HCT116 (cell line): Measurements from ENCODE around the gene CASZ1. TPM values are rescaled to one million over a fixed set of nuclear protein-coding genes. Genes with fewer than 3 reads are reported as not detected.

Experiments used
- ATAC-seq: fragments of 200-7000 bp; cut with Tn5 transposase; 2 replicates; pipeline ENCODE4 v1.9.1; 2020; ENCODE audit warnings: mild to moderate bottlenecking, moderate library complexity
- BruUV-seq: library from RNA; stranded (reverse); fragments of 400-500 nt; replicated peaks from 2 replicates; lab custom pipeline; 2021; lab: Mats Ljungman, UMichigan
- CTCF ChIA-PET: fragments of 300-600 bp; sonication (Branson Sonifier 250); formaldehyde crosslinking; loops from one replicate; lab custom pipeline; 2021; ENCODE audit warnings: antibody characterized with exemption; lab: Charles Lee
- POLR2A ChIA-PET: fragments of 300-600, 350-600 bp; sonication (Branson Sonifier 250); formaldehyde crosslinking; loops from one replicate; lab custom pipeline; 2021; ENCODE audit warnings: antibody characterized with exemption; lab: Charles Lee
- RAD21 ChIA-PET, 2 experiments: fragments of 300-600 bp; sonication (Branson Sonifier 250); formaldehyde crosslinking; loops; one replicate each; lab custom pipeline; 2023; ENCODE audit warnings: low total read pairs in 2 of 2; ENCODE audit not compliant: uncharacterized antibody in 2 of 2, unreplicated experiment in 2 of 2, low non-redundant PET in 1 of 2; lab: Charles Lee
- DNase-seq: peaks from one replicate; pipeline ENCODE4 v3.0.0-alpha.2; 2010; ENCODE audit warnings: low read depth, low spot score
- H2AFZ ChIP-seq: fragments of 200-600 bp; shearing (Covaris generic), sonication (generic); 2 replicates; pipeline ENCODE4 v1.6.1; 2017; ENCODE audit warnings: low read depth, mixed run types, mixed read lengths, antibody characterized with exemption, low read length; ENCODE audit not compliant: poor library complexity, severe bottlenecking
- H3K27ac ChIP-seq: 2 replicates; pipeline ENCODE4 v1.5.1; 2012; ENCODE audit warnings: low read depth, low read length
- H3K27me3 ChIP-seq: fragments of 200-600 bp; sonication (generic); 2 replicates; pipeline ENCODE4 v1.6.1; 2016; ENCODE audit warnings: mixed run types, low read length, mixed read lengths; ENCODE audit not compliant: insufficient read depth
- H3K36me3 ChIP-seq, 2 experiments: fragments of 200-500 bp in 1 of 2; fragments of 200-600 bp in 1 of 2; sonication (Bioruptor generic) in 1 of 2; sonication (generic) in 1 of 2; 2 replicates each; pipeline versions ENCODE4 v1.5.1 to v1.6.1; 2014 to 2016; ENCODE audit warnings: low read length in 2 of 2, inconsistent platforms in 1 of 2, mixed read lengths in 1 of 2, mixed run types in 1 of 2; ENCODE audit not compliant: insufficient read depth in 2 of 2, control insufficient read depth in 1 of 2
- H3K4me1 ChIP-seq, 2 experiments: fragments of 200-600 bp in 1 of 2; sonication (generic) in 1 of 2; 2 replicates each; pipeline versions ENCODE4 v1.5.1 to v1.6.1; 2012 to 2017; ENCODE audit warnings: low read length in 2 of 2, inconsistent platforms in 1 of 2, mild to moderate bottlenecking in 1 of 2, mixed read lengths in 1 of 2, mixed run types in 1 of 2, moderate library complexity in 1 of 2; ENCODE audit not compliant: insufficient read depth in 2 of 2, control insufficient read depth in 1 of 2
- H3K4me2 ChIP-seq: fragments of 200-600 bp; sonication (generic); 2 replicates; pipeline ENCODE4 v1.6.1; 2017; ENCODE audit warnings: mixed run types, low read length, mixed read lengths
- H3K4me3 ChIP-seq, 2 experiments: fragments of 200-600 bp in 1 of 2; sonication (generic) in 1 of 2; replicated peaks in 1 of 2; 2 replicates each; pipeline ENCODE4 v1.5.1; 2011 to 2016; ENCODE audit warnings: low read length in 2 of 2, control low read depth in 1 of 2, low read depth in 1 of 2, mild to moderate bottlenecking in 1 of 2, mixed read lengths in 1 of 2, mixed run types in 1 of 2
- H3K79me2 ChIP-seq: fragments of 200-600 bp; sonication (generic); 2 replicates; pipeline ENCODE4 v1.6.1; 2017; ENCODE audit warnings: mild to moderate bottlenecking, mixed run types, low read length, moderate library complexity, mixed read lengths; ENCODE audit not compliant: insufficient read depth
- H3K9ac ChIP-seq: fragments of 200-600 bp; sonication (generic); 2 replicates; pipeline ENCODE4 v1.6.1; 2016; ENCODE audit warnings: low read length, mixed read lengths
- H3K9me2 ChIP-seq: fragments of 200-600 bp; sonication (generic), shearing (Covaris generic); 2 replicates; pipeline ENCODE4 v1.6.1; 2017; ENCODE audit warnings: mixed run types, mild to moderate bottlenecking, moderate library complexity; ENCODE audit not compliant: insufficient read depth
- H3K9me3 ChIP-seq, 2 experiments: fragments of 200-500 bp in 1 of 2; fragments of 200-600 bp in 1 of 2; sonication (Bioruptor generic) in 1 of 2; sonication (generic) in 1 of 2; 2 replicates each; pipeline ENCODE4 v1.6.1; 2014 to 2017; ENCODE audit warnings: low read length in 2 of 2, mixed read lengths in 2 of 2, inconsistent platforms in 1 of 2, low read depth in 1 of 2, mild to moderate bottlenecking in 1 of 2, mixed run types in 1 of 2, moderate library complexity in 1 of 2; ENCODE audit not compliant: control insufficient read depth in 1 of 2, insufficient read depth in 1 of 2
- H4K20me1 ChIP-seq: fragments of 200-600 bp; sonication (generic), shearing (Covaris generic); 2 replicates; pipeline ENCODE4 v1.6.1; 2017; ENCODE audit warnings: mixed run types, mild to moderate bottlenecking, moderate library complexity; ENCODE audit not compliant: insufficient read depth
- CBX3 ChIP-seq: IDR thresholded peaks from 2 replicates; pipeline ENCODE4 v1.6.1; 2012; ENCODE audit warnings: low read depth
- CEBPB ChIP-seq: IDR thresholded peaks from 2 replicates; pipeline ENCODE4 v1.6.1; 2012; ENCODE audit warnings: low read depth
- EGR1 ChIP-seq: IDR thresholded peaks from 2 replicates; pipeline ENCODE4 v1.6.1; 2012; ENCODE audit warnings: low read depth
- ELF1 ChIP-seq: IDR thresholded peaks from 2 replicates; pipeline ENCODE4 v1.6.1; 2012; ENCODE audit warnings: low read depth, borderline replicate concordance
- EZH2 ChIP-seq: fragments of 200-600 bp; sonication (generic); IDR thresholded peaks from 2 replicates; pipeline ENCODE4 v1.6.1; 2017; ENCODE audit warnings: antibody characterized with exemption, mixed run types
- EZH2phosphoT487 ChIP-seq: fragments of 200-600 bp; IDR thresholded peaks from 2 replicates; pipeline ENCODE4 v1.6.1; 2018; ENCODE audit warnings: antibody characterized with exemption, borderline replicate concordance
- FOSL1 ChIP-seq: IDR thresholded peaks from 2 replicates; pipeline ENCODE4 v1.6.1; 2012; ENCODE audit warnings: low read depth
- POLR2A ChIP-seq: IDR thresholded peaks from 2 replicates; pipeline ENCODE4 v1.7.0; 2011; ENCODE audit warnings: borderline replicate concordance; ENCODE audit not compliant: insufficient read depth, insufficient read length; ENCODE audit errors: extremely low read depth
- SIN3A ChIP-seq: IDR thresholded peaks from 2 replicates; pipeline ENCODE4 v1.6.1; 2012; ENCODE audit warnings: low read depth
- SP1 ChIP-seq: IDR thresholded peaks from 2 replicates; pipeline ENCODE4 v1.6.1; 2012; ENCODE audit warnings: low read depth
- SRF ChIP-seq: IDR thresholded peaks from 2 replicates; pipeline ENCODE4 v1.6.1; 2012; ENCODE audit warnings: low read depth
- TCF7L2 ChIP-seq: IDR thresholded peaks from 2 replicates; pipeline ENCODE4 v1.7.0; 2011; ENCODE audit warnings: borderline replicate concordance, inconsistent platforms; ENCODE audit not compliant: insufficient read depth, insufficient read length; ENCODE audit errors: extremely low read depth
- ZFX ChIP-seq: fragments of 450-650 bp; IDR thresholded peaks from 2 replicates; pipeline ENCODE4 v1.6.1; 2017
- intact Hi-C: fragments of 100-400 bp; cut with micrococcal nuclease; formaldehyde crosslinking; loops from 2 replicates; pipeline ENCODE4 v1.10.0; 2022
- total RNA-seq: library from RNA; stranded (reverse); gene quantifications from one replicate; pipeline ENCODE4 v1.2.1, GENCODE V29; 2021; ENCODE audit not compliant: unreplicated experiment
- TF ChIP-seq, protein P1 (sequence below): IDR thresholded peaks from 2 replicates; pipeline ENCODE4 v1.6.1; 2012
- TF ChIP-seq, protein P2 (sequence below): IDR thresholded peaks from 2 replicates; pipeline ENCODE4 v1.6.1; 2011; ENCODE audit warnings: mild to moderate bottlenecking, low read length, moderate library complexity; ENCODE audit not compliant: insufficient replicate concordance; ENCODE audit errors: extremely low read depth

The CASZ1 gene
- total RNA-seq, 1 experiment from 2014 or later: 7.7 TPM

DNA sequence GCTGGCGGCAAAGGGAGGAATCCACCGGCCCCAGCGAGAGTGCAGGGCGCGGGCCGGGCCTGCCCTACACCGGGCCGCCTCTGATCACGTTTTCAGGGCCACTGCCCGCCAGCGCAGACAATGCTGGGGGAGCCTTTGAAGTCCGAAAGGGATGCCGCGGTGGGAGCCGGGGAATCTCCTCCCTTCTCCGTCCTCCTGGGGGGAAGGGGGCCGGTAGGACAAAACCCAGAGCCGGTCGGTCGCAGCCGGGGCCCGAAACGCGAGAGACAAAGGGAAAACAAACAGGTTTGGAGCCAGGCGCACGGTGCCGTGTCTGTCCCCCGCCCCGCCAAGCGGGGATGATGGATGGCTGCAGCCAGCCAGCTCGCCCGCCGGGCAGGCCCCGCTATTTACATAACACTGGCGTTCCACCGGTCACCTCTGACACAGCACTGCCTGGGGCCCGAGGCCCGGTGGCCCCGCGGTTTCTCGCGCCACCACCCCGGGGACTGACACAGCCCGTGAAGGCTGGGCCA is 92.0 kb downstream of the CASZ1 start (continued):
- no peak for TF ChIP-seq CEBPB
- TF ChIP-seq, all 23 proteins: peak for 0

- H3K4me3 ChIP-seq: no peak overlapping the region
- no peak overlapping the region for H3K4me2 ChIP-seq
- no peaks in the 10 kb centered on the region for H4K20me1 ChIP-seq
- no peaks in the 10 kb centered on the region for H3K9me3 ChIP-seq
- no peaks in the 10 kb centered on the region for H3K36me3 ChIP-seq
- no peaks in the 10 kb centered on the region for H3K9me2 ChIP-seq
- ChIA-PET RAD21 (no interaction called here), CTCF (no interaction called here), POLR2A (no interaction called here)
- intact Hi-C loops: no loop called here
- TF ChIP-seq ZFX (no peak), SRF (no peak), TCF7L2 (no peak)
- TF ChIP-seq, protein P1, sequence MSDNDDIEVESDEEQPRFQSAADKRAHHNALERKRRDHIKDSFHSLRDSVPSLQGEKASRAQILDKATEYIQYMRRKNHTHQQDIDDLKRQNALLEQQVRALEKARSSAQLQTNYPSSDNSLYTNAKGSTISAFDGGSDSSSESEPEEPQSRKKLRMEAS: no peak
- DNase-seq (no peak), ATAC-seq (no peak)
- no TSS peak for BruUV-seq
- no peaks in the 10 kb centered on the region for H3K27me3 ChIP-seq
- H2AFZ ChIP-seq: no peak overlapping the region
- H3K9ac ChIP-seq: no peak overlapping the region
- H3K27ac ChIP-seq: no peak overlapping the region
- H3K4me1 ChIP-seq: peaks cover 9 to 15% of the 10 kb centered on the region in 2 experiments
- no peaks in the 10 kb centered on the region for H3K79me2 ChIP-seq
Observed at GRCh38 chr1:10703702-10704101, 92.7 kb downstream of the CASZ1 start.

GRCh38 chr1:10701145-10701544 is 95.3 kb downstream of the CASZ1 start:
- POLR2A ChIA-PET: no interaction called here
- no peak overlapping the region for H3K9ac ChIP-seq
- H3K9me3 ChIP-seq: no peaks in the 10 kb centered on the region
- H3K79me2 ChIP-seq: no peaks in the 10 kb centered on the region
- RAD21 ChIA-PET: no interaction called here
- ATAC-seq (no peak), DNase-seq (no peak)
- CTCF ChIA-PET: no interaction called here
- no TSS peak for BruUV-seq
- TF ChIP-seq SIN3A (no peak), SP1 (no peak), TCF7L2 (no peak), SRF (no peak), EGR1 (no peak), FOSL1 (no peak), EZH2 (no peak), CBX3 (no peak), EZH2phosphoT487 (no peak), ELF1 (no peak), POLR2A (no peak)
- TF ChIP-seq, protein P2, sequence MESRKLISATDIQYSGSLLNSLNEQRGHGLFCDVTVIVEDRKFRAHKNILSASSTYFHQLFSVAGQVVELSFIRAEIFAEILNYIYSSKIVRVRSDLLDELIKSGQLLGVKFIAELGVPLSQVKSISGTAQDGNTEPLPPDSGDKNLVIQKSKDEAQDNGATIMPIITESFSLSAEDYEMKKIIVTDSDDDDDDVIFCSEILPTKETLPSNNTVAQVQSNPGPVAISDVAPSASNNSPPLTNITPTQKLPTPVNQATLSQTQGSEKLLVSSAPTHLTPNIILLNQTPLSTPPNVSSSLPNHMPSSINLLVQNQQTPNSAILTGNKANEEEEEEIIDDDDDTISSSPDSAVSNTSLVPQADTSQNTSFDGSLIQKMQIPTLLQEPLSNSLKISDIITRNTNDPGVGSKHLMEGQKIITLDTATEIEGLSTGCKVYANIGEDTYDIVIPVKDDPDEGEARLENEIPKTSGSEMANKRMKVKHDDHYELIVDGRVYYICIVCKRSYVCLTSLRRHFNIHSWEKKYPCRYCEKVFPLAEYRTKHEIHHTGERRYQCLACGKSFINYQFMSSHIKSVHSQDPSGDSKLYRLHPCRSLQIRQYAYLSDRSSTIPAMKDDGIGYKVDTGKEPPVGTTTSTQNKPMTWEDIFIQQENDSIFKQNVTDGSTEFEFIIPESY: no peak
- no peaks in the 10 kb centered on the region for H3K27me3 ChIP-seq
- no peak overlapping the region for H3K4me3 ChIP-seq
- no peak overlapping the region for H2AFZ ChIP-seq
- peaks cover 11 to 15% of the 10 kb centered on the region in 2 experiments for H3K4me1 ChIP-seq
- H3K4me2 ChIP-seq: no peak overlapping the region
- no peaks in the 10 kb centered on the region for H3K36me3 ChIP-seq
- no peaks in the 10 kb centered on the region for H4K20me1 ChIP-seq
- intact Hi-C loops: no loop called here
- no peak overlapping the region for H3K27ac ChIP-seq
- H3K9me2 ChIP-seq: no peaks in the 10 kb centered on the region
